Activated T-cell treated with anti-CD3 and anti-CD28 coated beads, Interleukin-2, amount 50 U/mL, for 1 hour (primary cell): ENCODE data around the gene EXOSC6.
"Not testable (repeated sequence)": the region's sequence is repeated elsewhere in the genome, so short reads cannot be mapped to it uniquely, and the experiment has no call there.

Source experiments
- DNase-seq: peaks from one replicate; pipeline ENCODE4 v3.0.0-alpha.2; 2020

EXOSC6 gene

DNA sequence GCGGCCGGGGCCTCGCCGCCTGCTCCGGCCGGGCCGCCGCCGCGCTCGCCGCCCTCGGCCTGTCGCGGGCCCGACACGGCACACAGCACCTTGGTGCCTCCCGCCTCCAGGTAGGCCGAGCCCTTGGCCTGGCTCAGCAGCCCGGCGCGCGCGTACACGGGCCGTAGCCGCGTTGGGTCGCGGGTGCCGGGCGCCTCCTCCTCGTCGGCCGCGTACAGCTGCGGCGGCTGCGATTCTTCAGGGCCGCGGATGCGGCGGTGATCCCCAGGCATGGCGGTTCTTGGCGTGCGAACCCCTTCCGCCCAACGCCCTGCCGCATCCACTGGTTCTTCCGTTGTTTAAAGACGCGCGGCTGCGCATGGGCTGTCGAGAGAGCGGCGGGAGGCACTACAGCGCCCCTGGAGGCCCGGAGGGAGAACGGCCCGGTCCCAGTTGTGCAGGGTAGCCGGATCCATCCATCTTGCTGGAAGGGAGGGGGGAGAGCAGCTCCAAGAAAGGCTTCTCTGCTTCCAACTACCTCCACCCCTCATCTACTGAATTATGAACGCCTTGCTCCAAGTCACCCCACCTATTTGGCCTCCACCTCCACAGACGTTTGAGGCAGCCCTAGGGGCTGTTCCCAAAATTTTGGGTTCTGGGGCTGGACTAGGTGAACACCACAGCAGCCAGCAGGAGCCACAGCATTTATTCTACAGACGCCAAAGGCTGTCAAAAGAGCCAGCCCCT lies at the start of gene EXOSC6:
TSS of gene EXOSC6 (minus strand) at position 312 of the 726 bp plus-strand sequence. CDS start at position 272, 40 bp downstream.
- DNase-seq, result peak; percentile 90

DNA sequence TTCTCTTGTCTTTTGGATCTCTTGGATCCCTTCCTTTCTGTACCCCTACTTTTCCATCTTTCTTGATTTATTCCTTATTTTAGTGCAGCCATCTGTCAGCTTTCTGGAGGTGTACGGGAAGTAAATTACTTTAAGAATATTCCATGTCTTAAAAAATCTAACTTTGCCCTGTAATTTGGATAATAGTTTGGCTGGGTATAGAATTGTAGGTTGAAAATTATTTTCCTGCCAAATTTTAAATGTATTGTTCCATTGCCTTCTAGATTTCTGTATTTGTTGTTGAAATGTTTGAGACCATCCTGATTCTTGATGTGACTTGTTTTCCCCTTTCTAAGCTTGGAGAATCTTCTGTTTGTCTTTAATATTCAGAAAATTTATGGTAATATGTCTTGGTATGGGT lies 49.4 kb upstream of the EXOSC6 start:
- DNase-seq, result no peak

DNA sequence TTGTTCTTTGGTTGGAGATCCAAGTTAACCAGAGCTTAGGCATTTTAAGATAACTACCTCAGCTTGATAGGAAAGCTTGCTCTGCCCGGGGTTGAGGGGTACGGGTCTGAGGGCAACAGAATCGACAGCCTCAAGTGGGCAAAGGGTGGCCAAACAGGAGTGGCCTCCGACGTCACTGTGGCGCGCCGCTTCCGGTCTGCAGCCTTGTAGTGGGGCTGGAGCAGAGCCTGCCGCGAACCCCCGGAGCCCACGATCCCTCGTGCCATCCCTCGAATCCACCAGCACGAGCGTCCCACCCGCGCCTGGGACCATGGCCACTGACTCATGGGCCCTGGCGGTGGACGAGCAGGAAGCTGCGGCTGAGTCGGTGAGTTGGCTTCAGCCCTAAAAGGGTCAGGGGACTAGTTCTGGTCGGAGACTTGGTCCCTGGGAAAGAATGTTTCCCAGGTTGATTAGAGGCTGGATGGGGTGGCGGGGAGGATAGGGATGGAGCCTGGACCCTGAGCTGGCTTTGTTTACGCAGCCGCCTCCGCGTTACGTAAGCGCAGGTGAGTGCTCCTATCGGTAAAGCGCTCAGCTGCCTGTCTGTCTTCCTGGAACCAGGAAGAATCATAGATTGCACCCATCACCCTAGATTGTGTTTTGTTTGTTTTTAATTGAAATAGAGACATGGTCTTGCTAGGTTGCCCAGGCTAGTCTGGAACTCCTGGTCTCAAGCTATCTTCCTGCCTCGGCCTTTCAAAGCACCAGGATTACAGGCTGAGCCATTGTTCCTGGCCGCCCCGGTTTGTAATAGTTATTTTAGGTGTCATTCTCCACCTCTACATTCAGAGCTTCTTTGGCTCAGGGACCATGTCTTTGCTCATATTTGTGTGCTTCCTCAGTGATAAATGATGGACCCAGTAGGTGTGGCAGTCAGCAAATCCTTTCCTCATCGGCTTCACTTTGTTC lies 47.5 kb upstream of the EXOSC6 start, which contains the start of gene DDX19B:
TSS of gene DDX19B (plus strand) at position 199 of the 951 bp plus-strand sequence. CDS start at position 311, 112 bp downstream.
- peak; percentile 61 for DNase-seq

DNA sequence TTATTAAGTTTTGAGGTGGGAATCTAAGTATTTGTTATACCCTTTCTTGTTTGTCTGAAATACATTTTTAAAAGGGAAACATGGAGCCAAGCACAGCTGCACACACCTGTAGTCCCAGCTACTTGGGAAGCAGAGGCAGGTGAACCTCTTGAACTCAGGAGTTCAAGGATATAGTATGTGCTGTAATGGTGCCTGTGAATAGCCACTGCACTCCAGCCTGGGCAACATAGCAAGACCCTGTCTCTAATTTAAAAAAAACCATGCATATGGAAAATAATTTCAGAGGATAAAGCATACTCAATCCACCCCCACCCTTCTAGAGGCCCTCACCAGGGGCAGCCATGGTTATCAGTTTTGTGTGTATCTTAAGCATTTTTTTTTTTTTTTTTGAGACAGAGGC lies 43.9 kb upstream of the EXOSC6 start:
- DNase-seq, result no peak

GRCh38 chr16:70294385-70295025 lies 42.8 kb upstream of the EXOSC6 start:
- no peak for DNase-seq

- DNase-seq, result not testable (repeated sequence)
Observed at GRCh38 chr16:70292148-70292547, 40.4 kb upstream of the EXOSC6 start.

GRCh38 chr16:70290949-70291519 lies 39.3 kb upstream of the EXOSC6 start:
- DNase-seq, result no peak

DNA sequence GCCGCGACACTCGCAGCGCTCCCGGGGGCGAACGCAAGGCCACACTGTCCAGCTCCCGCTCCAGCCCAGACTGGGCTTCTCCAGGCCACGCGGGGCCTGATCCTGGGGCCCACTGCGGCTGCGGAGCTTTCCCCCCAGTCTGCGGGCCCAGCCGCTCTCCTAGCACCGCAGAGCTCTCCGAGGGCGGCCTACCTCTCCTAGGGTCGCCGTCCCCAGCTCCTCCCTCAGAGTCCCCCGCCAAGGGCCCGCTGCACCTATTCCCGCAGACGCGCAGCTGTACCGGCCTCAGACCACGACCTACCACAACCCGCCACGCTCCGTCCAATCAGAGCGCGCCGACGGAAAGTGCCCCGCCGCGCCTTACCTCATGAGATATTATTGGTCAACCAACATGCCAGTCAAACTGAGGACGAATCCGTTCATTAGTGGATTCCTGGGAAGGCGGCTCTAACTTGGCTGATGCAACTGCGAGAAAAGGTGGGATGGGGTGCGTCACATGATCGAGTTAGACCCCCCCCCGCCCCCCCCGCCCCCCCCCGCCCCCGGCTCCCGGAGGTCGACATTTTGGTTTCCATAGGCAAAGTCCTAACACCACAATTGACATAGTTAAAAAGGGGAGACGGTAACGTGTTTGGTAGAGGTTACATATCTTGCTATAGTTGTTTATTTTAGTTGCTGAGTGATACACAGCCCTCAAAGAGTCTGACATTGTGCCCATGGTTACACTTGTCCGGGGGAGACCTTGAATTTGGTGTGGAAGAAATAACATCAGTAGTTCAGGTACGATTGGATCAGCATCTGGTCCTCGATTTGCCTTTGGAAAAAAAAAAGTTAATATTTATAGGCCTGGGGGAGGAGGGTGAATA lies 37.7 kb upstream of the EXOSC6 start, which contains the start of gene AARS1:
TSS of gene AARS1 (minus strand) at position 278 of the 866 bp plus-strand sequence. CDS start 6,743 bp downstream, outside the sequence.
- DNase-seq, result peak; percentile 88

GRCh38 chr16:70287304-70287971 lies 35.7 kb upstream of the EXOSC6 start:
- DNase-seq, result not testable (repeated sequence)

- no peak for DNase-seq
Observed at GRCh38 chr16:70276392-70276791, 24.7 kb upstream of the EXOSC6 start.

DNA sequence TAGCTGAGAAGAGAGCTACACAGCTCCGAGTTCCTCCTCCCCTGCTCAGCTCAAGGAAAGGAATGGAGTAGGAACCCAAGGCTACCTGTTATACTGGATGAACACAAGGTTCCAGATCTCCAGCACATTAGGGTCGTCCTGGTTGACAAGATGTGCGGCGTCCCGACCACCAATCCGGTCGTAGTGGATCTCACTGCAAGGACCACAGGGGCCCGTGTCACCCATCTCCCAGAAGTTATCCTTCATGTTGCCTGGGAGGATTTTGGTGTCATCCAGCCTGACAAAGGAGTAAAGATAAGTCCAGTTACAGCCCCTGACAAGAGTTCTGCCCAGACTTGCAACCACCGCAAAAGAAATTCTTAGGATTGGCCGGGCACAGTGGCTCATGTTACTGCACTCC lies 20.0 kb upstream of the EXOSC6 start:
- no peak for DNase-seq

- DNase-seq, result no peak
Observed at GRCh38 chr16:70270176-70270575, 18.4 kb upstream of the EXOSC6 start.

GRCh38 chr16:70269471-70269870 lies 17.7 kb upstream of the EXOSC6 start:
- no peak for DNase-seq

- not testable (repeated sequence) for DNase-seq
Observed at GRCh38 chr16:70267922-70268321, 16.2 kb upstream of the EXOSC6 start.

DNA sequence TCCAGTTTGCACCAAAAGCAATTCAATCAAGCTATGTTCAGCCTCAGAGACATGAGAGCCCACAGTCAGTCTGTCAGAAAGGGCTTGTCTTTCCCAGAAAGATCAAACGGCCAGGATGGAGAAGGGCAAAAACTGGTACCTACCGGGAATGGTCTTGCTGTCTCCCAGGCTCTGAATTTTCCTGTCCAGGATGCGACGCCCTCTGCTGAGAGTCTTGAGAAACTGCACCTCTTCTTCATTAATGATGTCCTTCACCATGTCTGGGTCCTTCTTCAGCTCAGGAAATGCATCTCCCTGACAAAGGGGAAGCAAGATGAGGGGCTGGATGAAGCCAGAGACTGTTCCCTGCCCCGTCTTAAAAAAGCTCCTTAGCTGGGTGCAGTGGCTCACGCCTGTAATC lies 15.8 kb upstream of the EXOSC6 start:
- peak; percentile 27 for DNase-seq

GRCh38 chr16:70259903-70260302 lies 8.2 kb upstream of the EXOSC6 start:
- DNase-seq, result not testable (repeated sequence)

GRCh38 chr16:70258946-70259345 lies 7.2 kb upstream of the EXOSC6 start:
- no peak for DNase-seq

GRCh38 chr16:70258065-70258464 lies 6.3 kb upstream of the EXOSC6 start:
- no peak for DNase-seq

GRCh38 chr16:70257391-70257790 lies 5.7 kb upstream of the EXOSC6 start:
- DNase-seq, result no peak

DNA sequence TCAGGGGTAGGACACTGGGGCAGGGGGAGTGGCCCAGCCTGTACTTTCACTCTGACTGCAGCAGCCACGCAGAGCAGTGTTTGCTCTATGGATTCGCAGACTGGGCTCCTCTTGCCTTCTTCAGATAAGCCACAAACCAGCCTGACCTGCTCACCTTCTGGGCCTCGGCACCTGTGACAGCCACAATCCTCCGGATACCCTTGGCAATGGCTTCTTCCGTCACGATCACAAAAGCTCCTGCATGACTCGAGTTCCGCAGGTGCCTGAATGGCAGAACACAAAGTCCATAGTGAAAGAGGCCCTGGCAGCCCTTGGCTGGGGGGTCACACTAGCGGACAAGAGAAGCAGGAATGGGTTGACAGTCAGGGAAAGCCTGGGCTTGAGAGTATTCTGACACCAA lies 3.8 kb upstream of the EXOSC6 start:
- DNase-seq, result no peak

DNA sequence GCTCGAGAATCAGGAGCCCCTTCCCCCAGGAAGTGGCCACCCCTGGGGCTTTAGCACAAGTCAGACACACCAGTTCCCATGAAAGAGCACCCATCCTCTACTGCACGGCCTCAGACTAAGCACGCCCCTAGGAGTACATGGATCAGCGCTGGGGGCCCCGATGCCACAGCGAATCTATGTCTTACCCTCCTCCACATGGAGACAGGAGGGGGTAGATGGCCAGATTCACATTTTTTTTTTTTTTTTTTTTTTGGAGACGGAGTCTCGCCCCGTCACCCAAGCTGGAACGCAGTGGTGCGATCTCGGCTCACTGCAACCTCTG lies 3.2 kb upstream of the EXOSC6 start:
- DNase-seq, result no peak
